AG04449 (cell line): ENCODE data around the gene REV1.

Experiments used
- CTCF ChIA-PET: fragments of 350-600 bp; formaldehyde crosslinking; extraction: SDS; loops from one replicate; lab custom pipeline; 2021; ENCODE audit warnings: antibody characterized with exemption; lab: Yijun Ruan, JAX
- POLR2A ChIA-PET: fragments of 400-600, 350-600 bp; formaldehyde crosslinking; extraction: SDS; loops from one replicate; lab custom pipeline; 2020; ENCODE audit warnings: antibody characterized with exemption, inconsistent platforms; lab: Yijun Ruan, JAX
- DNase-seq: peaks from one replicate; pipeline ENCODE4 v3.0.0-alpha.2; 2010; ENCODE audit warnings: low read depth, low spot score
- H3K4me3 ChIP-seq: 2 replicates; pipeline ENCODE4 v1.5.1; 2011; ENCODE audit warnings: low read depth, mild to moderate bottlenecking, control low read depth, low read length
- TF ChIP-seq, protein P1 (sequence below): IDR thresholded peaks from one replicate; pipeline ENCODE4 v1.5.1; 2011; ENCODE audit warnings: mild to moderate bottlenecking, moderate library complexity, low read length, control low read depth, inconsistent platforms; ENCODE audit not compliant: insufficient read depth; ENCODE audit errors: missing control alignments

REV1 gene

GRCh38 chr2:99467390-99467789 lies 22.4 kb downstream of the REV1 start:
- POLR2A ChIA-PET = interaction anchor here (0.7 kb wide), 1 partner anchor 342 kb away, joined by 3 read pairs; no protein-coding TSS in a partner anchor
- no peak for DNase-seq
- CTCF ChIA-PET = no interaction called here
- H3K4me3 ChIP-seq = no peak overlapping the region
- TF ChIP-seq, protein P1, sequence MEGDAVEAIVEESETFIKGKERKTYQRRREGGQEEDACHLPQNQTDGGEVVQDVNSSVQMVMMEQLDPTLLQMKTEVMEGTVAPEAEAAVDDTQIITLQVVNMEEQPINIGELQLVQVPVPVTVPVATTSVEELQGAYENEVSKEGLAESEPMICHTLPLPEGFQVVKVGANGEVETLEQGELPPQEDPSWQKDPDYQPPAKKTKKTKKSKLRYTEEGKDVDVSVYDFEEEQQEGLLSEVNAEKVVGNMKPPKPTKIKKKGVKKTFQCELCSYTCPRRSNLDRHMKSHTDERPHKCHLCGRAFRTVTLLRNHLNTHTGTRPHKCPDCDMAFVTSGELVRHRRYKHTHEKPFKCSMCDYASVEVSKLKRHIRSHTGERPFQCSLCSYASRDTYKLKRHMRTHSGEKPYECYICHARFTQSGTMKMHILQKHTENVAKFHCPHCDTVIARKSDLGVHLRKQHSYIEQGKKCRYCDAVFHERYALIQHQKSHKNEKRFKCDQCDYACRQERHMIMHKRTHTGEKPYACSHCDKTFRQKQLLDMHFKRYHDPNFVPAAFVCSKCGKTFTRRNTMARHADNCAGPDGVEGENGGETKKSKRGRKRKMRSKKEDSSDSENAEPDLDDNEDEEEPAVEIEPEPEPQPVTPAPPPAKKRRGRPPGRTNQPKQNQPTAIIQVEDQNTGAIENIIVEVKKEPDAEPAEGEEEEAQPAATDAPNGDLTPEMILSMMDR = no peak

- no peak overlapping the region for H3K4me3 ChIP-seq
- POLR2A ChIA-PET = no interaction called here
- TF ChIP-seq, protein P1 = no peak
- CTCF ChIA-PET = no interaction called here
- DNase-seq = no peak
Measured at GRCh38 chr2:99461828-99462483, 27.9 kb downstream of the REV1 start.

GRCh38 chr2:99458529-99458928 lies 31.3 kb downstream of the REV1 start:
- no peak for DNase-seq
- TF ChIP-seq, protein P1 = no peak
- H3K4me3 ChIP-seq = no peak overlapping the region
- ChIA-PET CTCF (no interaction called here), POLR2A (no interaction called here)

DNA sequence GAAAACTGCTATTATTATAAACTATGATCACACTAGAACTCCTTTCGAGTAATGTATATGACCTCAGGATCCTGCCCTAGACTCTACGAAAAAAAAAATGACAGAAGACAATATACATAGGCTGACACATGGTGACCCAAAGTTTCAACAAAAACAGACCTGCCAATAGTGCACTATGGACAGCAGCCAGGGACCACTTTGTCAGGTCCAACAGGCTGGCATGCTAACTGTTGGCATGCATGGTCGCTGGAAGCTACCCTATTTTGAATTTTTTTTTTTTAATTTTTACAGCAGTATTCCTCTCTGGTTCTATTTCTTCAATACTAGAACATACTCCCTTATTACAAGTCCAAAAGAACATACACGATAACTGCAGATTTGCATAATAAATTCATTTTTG lies 38.1 kb downstream of the REV1 start:
- no peak for DNase-seq
- no peak overlapping the region for H3K4me3 ChIP-seq
- ChIA-PET CTCF (interaction anchor here (0.6 to 1.0 kb wide), 2 partner anchors 16 to 809 kb away, joined by 3 read pairs; no protein-coding TSS in a partner anchor), POLR2A (no interaction called here)
- TF ChIP-seq, protein P1 = no peak

GRCh38 chr2:99451280-99451679 lies 38.5 kb downstream of the REV1 start:
- ChIA-PET POLR2A (no interaction called here), CTCF (interaction anchor here (0.6 to 1.5 kb wide), 4 partner anchors 9 to 811 kb away, joined by 3 to 6 read pairs (median 4); no protein-coding TSS in a partner anchor)
- no peak for DNase-seq
- H3K4me3 ChIP-seq = no peak overlapping the region
- TF ChIP-seq, protein P1 = no peak

DNA sequence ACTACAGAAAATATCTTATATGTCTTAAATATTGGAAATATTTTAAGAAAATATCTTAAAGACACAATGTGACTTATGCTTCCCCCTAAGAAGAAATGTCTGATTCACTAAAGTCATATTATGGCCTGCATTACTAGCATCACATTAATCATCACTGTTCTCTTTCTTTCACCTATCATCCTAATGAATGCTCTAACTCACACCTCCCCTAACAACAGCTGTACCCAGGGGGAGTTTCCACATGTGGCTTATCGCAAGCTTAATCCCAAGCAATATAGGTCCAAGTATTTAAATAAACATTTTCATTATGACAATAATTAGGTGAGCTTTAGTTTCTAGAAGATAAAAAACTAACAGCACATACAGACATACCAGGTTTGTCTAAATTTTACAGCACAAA lies 39.6 kb downstream of the REV1 start:
- POLR2A ChIA-PET = no interaction called here
- DNase-seq = no peak
- CTCF ChIA-PET = interaction anchor here (1.2 to 1.5 kb wide), 2 partner anchors 359 to 812 kb away, joined by 3 to 6 read pairs; no protein-coding TSS in a partner anchor
- no peak overlapping the region for H3K4me3 ChIP-seq
- TF ChIP-seq, protein P1 = no peak
